Measurements from ENCODE around the gene LAMC2.

Gene LAMC2

DNA sequence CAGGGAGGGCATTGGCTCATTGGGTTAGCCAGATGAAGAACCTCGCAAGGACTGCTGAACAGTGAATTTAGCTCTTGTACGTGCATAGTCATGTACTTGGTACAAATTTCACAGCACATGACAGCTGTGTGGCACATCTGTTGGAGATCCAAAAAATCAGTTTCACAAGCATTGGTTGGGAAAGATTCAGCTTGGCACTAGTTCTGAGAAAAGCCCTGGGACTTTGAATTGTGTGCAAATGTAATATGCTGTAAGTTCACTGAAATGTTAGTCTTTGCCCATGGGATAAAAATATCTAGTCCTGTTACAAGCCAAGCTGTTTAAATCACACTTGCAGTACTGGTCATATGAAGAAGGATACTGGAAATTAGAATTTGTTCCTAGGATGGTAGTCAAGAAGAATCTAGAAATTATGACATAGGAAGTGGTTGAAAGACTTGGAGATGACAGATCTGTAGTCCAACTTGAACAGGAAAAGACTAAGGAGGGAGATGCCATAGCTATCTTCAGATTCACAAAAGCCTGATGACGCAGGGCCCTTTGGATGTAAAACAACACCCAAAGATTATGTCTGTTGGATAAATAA, 19.2 kb downstream of the LAMC2 start:
- no peak overlapping the region for H3K4me3 ChIP-seq (replicated peaks in 1 of 2; ENCODE audit: low read depth in 2 of 2, low read length in 2 of 2)
- peak; percentile 84 to 96 for DNase-seq (ENCODE audit: low read depth in 2 of 2)
- TF ChIP-seq, protein P1, sequence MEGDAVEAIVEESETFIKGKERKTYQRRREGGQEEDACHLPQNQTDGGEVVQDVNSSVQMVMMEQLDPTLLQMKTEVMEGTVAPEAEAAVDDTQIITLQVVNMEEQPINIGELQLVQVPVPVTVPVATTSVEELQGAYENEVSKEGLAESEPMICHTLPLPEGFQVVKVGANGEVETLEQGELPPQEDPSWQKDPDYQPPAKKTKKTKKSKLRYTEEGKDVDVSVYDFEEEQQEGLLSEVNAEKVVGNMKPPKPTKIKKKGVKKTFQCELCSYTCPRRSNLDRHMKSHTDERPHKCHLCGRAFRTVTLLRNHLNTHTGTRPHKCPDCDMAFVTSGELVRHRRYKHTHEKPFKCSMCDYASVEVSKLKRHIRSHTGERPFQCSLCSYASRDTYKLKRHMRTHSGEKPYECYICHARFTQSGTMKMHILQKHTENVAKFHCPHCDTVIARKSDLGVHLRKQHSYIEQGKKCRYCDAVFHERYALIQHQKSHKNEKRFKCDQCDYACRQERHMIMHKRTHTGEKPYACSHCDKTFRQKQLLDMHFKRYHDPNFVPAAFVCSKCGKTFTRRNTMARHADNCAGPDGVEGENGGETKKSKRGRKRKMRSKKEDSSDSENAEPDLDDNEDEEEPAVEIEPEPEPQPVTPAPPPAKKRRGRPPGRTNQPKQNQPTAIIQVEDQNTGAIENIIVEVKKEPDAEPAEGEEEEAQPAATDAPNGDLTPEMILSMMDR (IDR thresholded peaks at IDR 0.05; ENCODE audit: low read depth, low read length): no peak

GRCh38 chr1:183206538-183207122, 20.6 kb downstream of the LAMC2 start:
- no peak overlapping the region for H3K4me3 ChIP-seq (replicated peaks in 1 of 2; ENCODE audit: low read depth in 2 of 2, low read length in 2 of 2)
- DNase-seq (ENCODE audit: low read depth in 2 of 2): peak; percentile 35 to 62

GRCh38 chr1:183209533-183210158, 23.6 kb downstream of the LAMC2 start:
- no peak overlapping the region for H3K4me3 ChIP-seq (replicated peaks in 1 of 2; ENCODE audit: low read depth in 2 of 2, low read length in 2 of 2)
- TF ChIP-seq, protein P1 (IDR thresholded peaks at IDR 0.05; ENCODE audit: low read depth, low read length): no peak
- DNase-seq (ENCODE audit: low read depth in 2 of 2): peak; percentile 77 to 93

More at GRCh38 chr1:183206538-183207122, 20.6 kb downstream of the LAMC2 start:
- TF ChIP-seq, protein P1 (IDR thresholded peaks at IDR 0.05; ENCODE audit: low read depth, low read length): no peak

DNA sequence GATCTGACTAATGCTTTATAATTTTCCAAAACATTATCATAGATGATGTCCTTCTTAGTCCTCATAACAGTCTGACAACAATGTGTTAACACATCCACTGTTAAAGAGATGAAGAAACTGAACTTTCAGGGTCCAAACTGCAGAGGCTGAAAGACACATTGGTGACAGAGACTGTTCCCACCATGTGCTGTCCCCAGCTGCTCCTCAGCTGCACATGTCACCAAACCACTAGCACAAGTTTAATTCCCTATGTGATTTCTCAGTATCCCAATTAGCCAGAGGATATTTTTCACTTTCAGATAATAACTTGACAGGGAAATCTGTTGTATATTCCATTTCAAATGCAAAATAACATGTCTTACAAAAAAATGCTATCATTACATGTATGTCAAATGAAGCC, 24.6 kb downstream of the LAMC2 start:
- H3K4me3 ChIP-seq (replicated peaks in 1 of 2; ENCODE audit: low read depth in 2 of 2, low read length in 2 of 2): no peak overlapping the region
- no peak for DNase-seq (ENCODE audit: low read depth in 2 of 2)
- TF ChIP-seq, protein P1 (IDR thresholded peaks at IDR 0.05; ENCODE audit: low read depth, low read length): no peak

GRCh38 chr1:183212870-183213269, 26.8 kb downstream of the LAMC2 start:
- TF ChIP-seq, protein P1 (IDR thresholded peaks at IDR 0.05; ENCODE audit: low read depth, low read length): no peak
- no peak overlapping the region for H3K4me3 ChIP-seq (replicated peaks in 1 of 2; ENCODE audit: low read depth in 2 of 2, low read length in 2 of 2)
- no peak for DNase-seq (ENCODE audit: low read depth in 2 of 2)

DNA sequence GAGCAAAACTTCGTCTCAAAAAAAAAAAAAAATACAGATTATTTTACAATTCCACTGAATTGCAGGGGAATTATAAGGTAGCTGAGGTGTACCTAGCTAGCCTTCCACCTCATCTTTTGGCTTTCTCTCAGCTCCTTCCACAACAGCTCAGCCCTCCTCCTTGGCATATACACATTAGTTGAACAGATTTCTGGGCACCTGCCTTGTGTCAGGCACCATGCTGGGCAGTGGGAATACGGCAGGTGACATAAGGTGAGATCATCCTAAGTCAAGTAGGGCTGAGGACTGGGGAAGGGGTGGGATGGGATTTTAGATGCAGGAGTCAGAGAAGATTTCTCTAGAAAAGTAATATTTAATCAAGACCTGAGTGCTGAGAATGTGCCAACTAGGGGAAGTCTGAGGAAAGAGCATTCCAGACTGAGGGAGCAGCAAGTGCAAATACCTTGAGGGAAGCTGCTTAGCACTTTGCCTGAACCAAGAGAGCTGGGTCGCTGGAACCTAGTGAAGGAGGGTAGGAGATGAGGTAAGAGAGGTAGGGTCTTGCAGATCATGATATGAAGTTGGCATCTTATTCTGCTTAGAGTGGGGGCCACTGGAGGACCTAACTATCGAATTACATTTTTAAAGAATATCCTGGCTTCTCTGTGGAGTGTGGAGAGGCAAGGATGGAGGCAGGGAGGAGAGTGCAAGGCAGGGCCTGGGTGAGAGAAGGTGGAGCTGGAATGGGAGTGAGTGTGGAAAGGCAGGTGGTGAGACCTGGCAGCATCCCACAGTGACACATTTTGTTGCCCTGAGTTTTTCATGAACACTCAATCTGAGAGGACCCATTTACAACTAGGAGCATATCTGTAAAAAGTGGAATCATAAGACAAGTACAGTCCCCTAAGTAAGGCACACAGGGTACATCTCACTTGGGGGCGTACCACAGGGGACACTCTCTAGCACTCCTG, 28.2 kb downstream of the LAMC2 start:
- TF ChIP-seq, protein P1 (IDR thresholded peaks at IDR 0.05; ENCODE audit: low read depth, low read length): no peak
- DNase-seq (ENCODE audit: low read depth in 2 of 2): no peak
- no peak overlapping the region for H3K4me3 ChIP-seq (replicated peaks in 1 of 2; ENCODE audit: low read depth in 2 of 2, low read length in 2 of 2)

Measured in cardiac fibroblast (primary cell).